Mesenchymal stem cell (in vitro differentiated cells and primary cell): ENCODE results near the gene VPS51.

Experiments
- DNase-seq: peaks from one replicate; pipeline ENCODE4 v3.0.0-alpha.2; 2013
- H2AFZ ChIP-seq: one replicate; pipeline ENCODE4 v1.6.1; 2013; ENCODE audit warnings: low read depth, mild to moderate bottlenecking, control low read depth, inconsistent platforms, low read length, moderate library complexity
- H2AK5ac ChIP-seq: 2 replicates; pipeline ENCODE4 v1.6.1; 2013; ENCODE audit warnings: low read length, moderate library complexity, mild to moderate bottlenecking, inconsistent platforms; ENCODE audit not compliant: severe bottlenecking
- H2BK120ac ChIP-seq: one replicate; pipeline ENCODE4 v1.6.1; 2013; ENCODE audit warnings: low read depth, mild to moderate bottlenecking, inconsistent platforms, low read length, moderate library complexity
- H2BK12ac ChIP-seq, 2 experiments: one replicate each; pipeline ENCODE4 v1.6.1; 2013; ENCODE audit warnings: inconsistent platforms in 2 of 2, low read length in 2 of 2, mild to moderate bottlenecking in 2 of 2, moderate library complexity in 2 of 2, control low read depth in 1 of 2
- H2BK15ac ChIP-seq: one replicate; pipeline ENCODE4 v1.6.1; 2013; ENCODE audit warnings: mild to moderate bottlenecking, low read depth, inconsistent platforms; ENCODE audit not compliant: poor library complexity, severe bottlenecking
- H2BK5ac ChIP-seq: 2 replicates; pipeline ENCODE4 v1.6.1; 2013; ENCODE audit warnings: low read depth, mild to moderate bottlenecking, low read length, control low read depth, inconsistent platforms; ENCODE audit not compliant: poor library complexity, severe bottlenecking
- H3K14ac ChIP-seq, 2 experiments: one replicate each; pipeline ENCODE4 v1.6.1; 2013; ENCODE audit warnings: inconsistent platforms in 2 of 2, low read length in 2 of 2, control low read depth in 1 of 2, mild to moderate bottlenecking in 1 of 2, moderate library complexity in 1 of 2
- H3K18ac ChIP-seq, 2 experiments: one replicate each; pipeline ENCODE4 v1.6.1; 2013; ENCODE audit warnings: inconsistent platforms in 2 of 2, low read length in 2 of 2, control low read depth in 1 of 2, low read depth in 1 of 2, mild to moderate bottlenecking in 1 of 2
- H3K23ac ChIP-seq, 2 experiments: one replicate each; pipeline ENCODE4 v1.6.1; 2013; ENCODE audit warnings: inconsistent platforms in 2 of 2, low read length in 2 of 2, mild to moderate bottlenecking in 2 of 2, moderate library complexity in 2 of 2, control low read depth in 1 of 2
- H3K27ac ChIP-seq: 2 replicates; pipeline ENCODE4 v1.5.1; 2013; ENCODE audit warnings: mild to moderate bottlenecking, moderate library complexity, low read length, control low read depth, inconsistent platforms; ENCODE audit not compliant: poor library complexity, severe bottlenecking
- H3K27me3 ChIP-seq, 2 experiments: 2 replicates each; pipeline versions ENCODE4 v1.6.1 to v1.7.0; 2013; ENCODE audit warnings: low read length in 2 of 2, mild to moderate bottlenecking in 2 of 2, moderate library complexity in 2 of 2, control low read depth in 1 of 2, inconsistent platforms in 1 of 2; ENCODE audit not compliant: control insufficient read depth in 1 of 2, insufficient read depth in 1 of 2
- H3K36me3 ChIP-seq, 2 experiments: 2 replicates each; pipeline versions ENCODE4 v1.6.1 to v1.7.0; 2013; ENCODE audit warnings: low read length in 2 of 2, control low read depth in 1 of 2, inconsistent platforms in 1 of 2, low read depth in 1 of 2, mild to moderate bottlenecking in 1 of 2; ENCODE audit not compliant: insufficient read depth in 2 of 2, control insufficient read depth in 1 of 2
- H3K4ac ChIP-seq, 2 experiments: one replicate each; pipeline ENCODE4 v1.6.1; 2013; ENCODE audit warnings: inconsistent platforms in 2 of 2, low read length in 2 of 2, mild to moderate bottlenecking in 2 of 2, moderate library complexity in 2 of 2, control low read depth in 1 of 2, low read depth in 1 of 2
- H3K4me1 ChIP-seq: 2 replicates; pipeline ENCODE4 v1.6.1; 2013; ENCODE audit warnings: low read depth, low read length, control low read depth; ENCODE audit not compliant: control insufficient read depth, insufficient read depth
- H3K4me2 ChIP-seq: 2 replicates; pipeline ENCODE4 v1.6.1; 2013; ENCODE audit warnings: low read length, mild to moderate bottlenecking, inconsistent platforms; ENCODE audit not compliant: poor library complexity, severe bottlenecking
- H3K4me3 ChIP-seq, 2 experiments: 2 replicates each; pipeline versions ENCODE4 v1.5.1 to v1.7.0; 2013; ENCODE audit warnings: low read length in 2 of 2, mild to moderate bottlenecking in 2 of 2, control low read depth in 1 of 2, low read depth in 1 of 2; ENCODE audit not compliant: insufficient read depth in 1 of 2
- H3K79me1 ChIP-seq: replicated peaks from 2 replicates; pipeline ENCODE4 v1.6.1; 2013; ENCODE audit warnings: mild to moderate bottlenecking, control low read depth, low read length, inconsistent platforms; ENCODE audit not compliant: poor library complexity, severe bottlenecking
- H3K9ac ChIP-seq: 2 replicates; pipeline ENCODE4 v1.7.0; 2013; ENCODE audit warnings: mild to moderate bottlenecking, low read length, moderate library complexity
- H3K9me3 ChIP-seq: 2 replicates; pipeline ENCODE4 v1.7.0; 2013; ENCODE audit warnings: mild to moderate bottlenecking, low read length; ENCODE audit not compliant: control insufficient read depth
- H4K8ac ChIP-seq: one replicate; pipeline ENCODE4 v1.6.1; 2013; ENCODE audit warnings: inconsistent platforms, mild to moderate bottlenecking, low read length, moderate library complexity
- H4K91ac ChIP-seq: one replicate; pipeline ENCODE4 v1.6.1; 2013; ENCODE audit warnings: mild to moderate bottlenecking, low read length, inconsistent platforms
- WGBS: methylation state at CpG from one replicate; pipeline ENCODE4 v1.1.7; 2013; ENCODE audit warnings: mixed read lengths; 5-methylcytosine and 5-hydroxymethylcytosine counted together

Gene VPS51

DNA sequence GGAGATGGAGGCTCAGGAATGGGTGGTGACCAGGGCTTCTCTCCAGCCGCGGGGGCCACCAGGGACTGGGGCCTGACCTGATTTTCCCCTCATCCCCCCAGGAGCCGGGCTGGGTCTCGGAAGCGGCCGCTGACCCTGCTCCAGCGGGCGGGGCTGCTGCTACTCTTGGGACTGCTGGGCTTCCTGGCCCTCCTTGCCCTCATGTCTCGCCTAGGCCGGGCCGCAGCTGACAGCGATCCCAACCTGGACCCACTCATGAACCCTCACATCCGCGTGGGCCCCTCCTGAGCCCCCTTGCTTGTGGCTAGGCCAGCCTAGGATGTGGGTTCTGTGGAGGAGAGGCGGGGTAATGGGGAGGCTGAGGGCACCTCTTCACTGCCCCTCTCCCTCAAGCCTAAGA, 8.2 kb upstream of the VPS51 start:
- no peak overlapping the region for H3K4me2 ChIP-seq
- H2BK5ac ChIP-seq, result no peak overlapping the region
- no peak overlapping the region for H2BK120ac ChIP-seq
- peaks cover 46 to 53% of the 10 kb centered on the region in 2 experiments for H3K36me3 ChIP-seq
- no peak overlapping the region for H4K91ac ChIP-seq
- H2AFZ ChIP-seq, result no peak overlapping the region
- no peaks in the 10 kb centered on the region for H3K27me3 ChIP-seq
- no peak overlapping the region for H3K14ac ChIP-seq
- H3K9me3 ChIP-seq, result no peaks in the 10 kb centered on the region
- no peak overlapping the region for H3K4ac ChIP-seq
- no peak overlapping the region for H3K18ac ChIP-seq
- no peak overlapping the region for H3K27ac ChIP-seq
- DNase-seq, result no peak
- H2BK12ac ChIP-seq, result no peak overlapping the region
- no peak overlapping the region for H3K23ac ChIP-seq
- H2BK15ac ChIP-seq, result no peak overlapping the region
- no peak overlapping the region for H2AK5ac ChIP-seq
- no peak overlapping the region for H3K9ac ChIP-seq
- peaks cover 11% of the 10 kb centered on the region for H3K4me1 ChIP-seq
- H3K79me1 ChIP-seq, result peaks cover 22% of the 10 kb centered on the region
- WGBS, result 97% methylated on average over 14 of the region's 15 CpGs
- no peak overlapping the region for H4K8ac ChIP-seq
- no peak overlapping the region for H3K4me3 ChIP-seq

- no peak overlapping the region for H2BK15ac ChIP-seq
- H3K4me1 ChIP-seq, result peaks cover 6% of the 10 kb centered on the region
- no peak overlapping the region for H2BK12ac ChIP-seq
- H3K9me3 ChIP-seq, result no peaks in the 10 kb centered on the region
- no peak overlapping the region for H2BK5ac ChIP-seq
- H4K8ac ChIP-seq, result no peak overlapping the region
- peaks cover 46 to 53% of the 10 kb centered on the region in 2 experiments for H3K36me3 ChIP-seq
- no peak overlapping the region for H4K91ac ChIP-seq
- H3K79me1 ChIP-seq, result peaks cover 19% of the 10 kb centered on the region
- no peak overlapping the region for H3K18ac ChIP-seq
- no peak overlapping the region for H3K4me2 ChIP-seq
- no peak overlapping the region for H3K9ac ChIP-seq
- H3K27me3 ChIP-seq, result no peaks in the 10 kb centered on the region
- H3K4me3 ChIP-seq, result no peak overlapping the region
- H3K27ac ChIP-seq, result no peak overlapping the region
- no peak for DNase-seq
- H3K4ac ChIP-seq, result no peak overlapping the region
- no peak overlapping the region for H3K23ac ChIP-seq
- H2AFZ ChIP-seq, result no peak overlapping the region
- no peak overlapping the region for H2AK5ac ChIP-seq
- no peak overlapping the region for H2BK120ac ChIP-seq
- H3K14ac ChIP-seq, result no peak overlapping the region
- WGBS, result 99% methylated on average over 4 of the region's 4 CpGs
These were observed 6.4 kb upstream of the VPS51 start for GRCh38 chr11:65089621-65090020.

GRCh38 chr11:65090628-65091027, 5.4 kb upstream of the VPS51 start:
- Histone ChIP-seq H3K27ac (no peak overlapping the region), H3K9me3 (no peaks in the 10 kb centered on the region), H2BK120ac (no peak overlapping the region), H3K4me1 (peaks cover 2% of the 10 kb centered on the region), H2AFZ (no peak overlapping the region), H3K14ac (no peak overlapping the region), H3K4ac (no peak overlapping the region), H3K4me3 (no peak overlapping the region), H2BK15ac (no peak overlapping the region), H3K27me3 (no peaks in the 10 kb centered on the region), H3K23ac (no peak overlapping the region), H3K79me1 (peaks cover 12% of the 10 kb centered on the region), H3K9ac (no peak overlapping the region), H2BK5ac (no peak overlapping the region), H3K4me2 (no peak overlapping the region), H3K18ac (no peak overlapping the region), H4K8ac (no peak overlapping the region), H2AK5ac (no peak overlapping the region), H2BK12ac (no peak overlapping the region), H4K91ac (no peak overlapping the region), H3K36me3 (peaks cover 43 to 47% of the 10 kb centered on the region in 2 experiments)
- WGBS, result 96% methylated on average over 4 of the region's 4 CpGs
- DNase-seq, result no peak

- WGBS, result 96% methylated on average over 22 of the region's 22 CpGs
- Histone ChIP-seq H3K36me3 (peaks cover 5 to 10% of the 10 kb centered on the region in 2 experiments), H3K18ac (peak overlapping the region in 1 of 2 experiments; percentile 90)
These were observed 587 bp upstream of the VPS51 start for GRCh38 chr11:65095427-65095826.

More at GRCh38 chr11:65095427-65095826, 587 bp upstream of the VPS51 start:
- peak overlapping the region in 1 of 2 experiments; percentile 49 for H2BK12ac ChIP-seq
- no peak overlapping the region for H2BK120ac ChIP-seq
- H4K8ac ChIP-seq, result peak overlapping the region; percentile 100
- no peak for DNase-seq
- H3K9me3 ChIP-seq, result no peaks in the 10 kb centered on the region
- H3K4me3 ChIP-seq, result peak overlapping the region in 1 of 2 experiments; percentile 86
- no peak overlapping the region for H3K23ac ChIP-seq
- H3K4ac ChIP-seq, result peak overlapping the region in 1 of 2 experiments; percentile 32
- H2BK15ac ChIP-seq, result no peak overlapping the region
- peaks cover 13% of the 10 kb centered on the region for H3K79me1 ChIP-seq
- H3K27ac ChIP-seq, result no peak overlapping the region
- H3K4me2 ChIP-seq, result no peak overlapping the region
- no peak overlapping the region for H3K14ac ChIP-seq
- peaks cover 8% of the 10 kb centered on the region for H3K4me1 ChIP-seq
- no peak overlapping the region for H4K91ac ChIP-seq
- no peaks in the 10 kb centered on the region for H3K27me3 ChIP-seq
- H2BK5ac ChIP-seq, result no peak overlapping the region
- H2AK5ac ChIP-seq, result no peak overlapping the region
- peak overlapping the region; percentile 87 for H2AFZ ChIP-seq
- H3K9ac ChIP-seq, result peak overlapping the region; percentile 90
